Spleen (tissue), 7 donors: ENCODE results near the gene TNFAIP3.

Experiments
- POLR2A ChIP-seq, 3 donors: fragments of 450-650 bp; IDR thresholded peaks; one replicate each; pipeline ENCODE4 v1.5.1; 2017; ENCODE audit warnings: antibody characterized with exemption in 3 of 3, mild to moderate bottlenecking in 1 of 3
- POLR2AphosphoS5 ChIP-seq, 3 donors: sonication (generic); formaldehyde crosslinking; IDR thresholded peaks; one replicate each; pipeline ENCODE4 v1.5.1; 2017; ENCODE audit warnings: antibody characterized with exemption in 3 of 3
- TF ChIP-seq, protein P1 (sequence below), 11 experiments: fragments of 200-600 bp in 7 of 11; fragments of 450-650 bp in 4 of 11; sonication (generic) in 4 of 11; IDR thresholded peaks in 8 of 11; conservative IDR thresholded peaks in 3 of 11; 1 replicate in 7 of 11; 2 replicates in 4 of 11; pipeline versions ENCODE4 v1.4.0 to v1.8.0; 2016 to 2021; ENCODE audit warnings: antibody characterized with exemption in 11 of 11, inconsistent platforms in 4 of 11, mild to moderate bottlenecking in 1 of 11
- donor health status: DM: no; HTN: no; CAD: no; lungs with moderate emphysema.
- donor health status: DM: no; HTN: no; CAD: no.
- donor health status: DM: no; HTN: no; CAD: no.

DNA sequence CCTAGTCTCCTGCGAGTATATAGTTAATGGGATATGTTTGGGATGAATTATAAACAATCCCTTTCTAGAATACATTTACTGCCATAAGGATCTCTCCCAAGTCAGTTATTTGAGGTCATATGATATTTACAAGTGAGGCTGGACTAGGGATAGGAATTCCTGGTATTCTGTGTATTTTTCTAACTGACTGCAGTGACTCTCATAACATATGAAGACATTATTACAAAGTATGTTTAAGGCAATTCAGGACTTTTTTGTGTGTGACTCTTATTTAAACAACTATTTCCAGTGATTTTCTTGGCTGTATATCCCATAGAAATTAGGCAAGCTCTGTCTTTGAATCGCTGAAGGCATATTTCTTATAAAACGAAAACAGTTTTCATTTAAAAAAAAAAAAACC lies 18.4 kb upstream of the TNFAIP3 start:
- TF ChIP-seq, protein P1, sequence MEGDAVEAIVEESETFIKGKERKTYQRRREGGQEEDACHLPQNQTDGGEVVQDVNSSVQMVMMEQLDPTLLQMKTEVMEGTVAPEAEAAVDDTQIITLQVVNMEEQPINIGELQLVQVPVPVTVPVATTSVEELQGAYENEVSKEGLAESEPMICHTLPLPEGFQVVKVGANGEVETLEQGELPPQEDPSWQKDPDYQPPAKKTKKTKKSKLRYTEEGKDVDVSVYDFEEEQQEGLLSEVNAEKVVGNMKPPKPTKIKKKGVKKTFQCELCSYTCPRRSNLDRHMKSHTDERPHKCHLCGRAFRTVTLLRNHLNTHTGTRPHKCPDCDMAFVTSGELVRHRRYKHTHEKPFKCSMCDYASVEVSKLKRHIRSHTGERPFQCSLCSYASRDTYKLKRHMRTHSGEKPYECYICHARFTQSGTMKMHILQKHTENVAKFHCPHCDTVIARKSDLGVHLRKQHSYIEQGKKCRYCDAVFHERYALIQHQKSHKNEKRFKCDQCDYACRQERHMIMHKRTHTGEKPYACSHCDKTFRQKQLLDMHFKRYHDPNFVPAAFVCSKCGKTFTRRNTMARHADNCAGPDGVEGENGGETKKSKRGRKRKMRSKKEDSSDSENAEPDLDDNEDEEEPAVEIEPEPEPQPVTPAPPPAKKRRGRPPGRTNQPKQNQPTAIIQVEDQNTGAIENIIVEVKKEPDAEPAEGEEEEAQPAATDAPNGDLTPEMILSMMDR (IDR thresholded peaks at IDR 0.05 in 8 of 11, conservative IDR thresholded peaks at IDR 0.05 in 3 of 11), result no peak
- no peak for TF ChIP-seq POLR2AphosphoS5 (IDR thresholded peaks at IDR 0.05)
- no peak for TF ChIP-seq POLR2A (IDR thresholded peaks at IDR 0.05)
